ENCODE measurements around the gene HGS. TPM values are rescaled to one million over a fixed set of nuclear protein-coding genes. Genes with fewer than 3 reads are reported as not detected.

The HGS gene
- total RNA-seq, 2 experiments from 2014 or later = 118 to 127 TPM

GRCh38 chr17:81695801-81696200, 12.0 kb downstream of the HGS start:
- CTCF ChIA-PET = no interaction called here
- intact Hi-C loops (cut with DNase I, micrococcal nuclease) = no loop called here
- ATAC-seq (ENCODE audit: poor library complexity) = no peak
- Mint-ChIP-seq H3K27ac (no peak overlapping the region), H3K9me3 (no peaks in the 10 kb centered on the region), H3K27me3 (no peaks in the 10 kb centered on the region), H3K4me1 (ENCODE audit: low read depth) (peaks cover under 1% of the 10 kb centered on the region), H3K4me3 (no peak overlapping the region), H3K36me3 (ENCODE audit: low read depth) (peaks cover 45% of the 10 kb centered on the region)
- TF ChIP-seq, protein P1, sequence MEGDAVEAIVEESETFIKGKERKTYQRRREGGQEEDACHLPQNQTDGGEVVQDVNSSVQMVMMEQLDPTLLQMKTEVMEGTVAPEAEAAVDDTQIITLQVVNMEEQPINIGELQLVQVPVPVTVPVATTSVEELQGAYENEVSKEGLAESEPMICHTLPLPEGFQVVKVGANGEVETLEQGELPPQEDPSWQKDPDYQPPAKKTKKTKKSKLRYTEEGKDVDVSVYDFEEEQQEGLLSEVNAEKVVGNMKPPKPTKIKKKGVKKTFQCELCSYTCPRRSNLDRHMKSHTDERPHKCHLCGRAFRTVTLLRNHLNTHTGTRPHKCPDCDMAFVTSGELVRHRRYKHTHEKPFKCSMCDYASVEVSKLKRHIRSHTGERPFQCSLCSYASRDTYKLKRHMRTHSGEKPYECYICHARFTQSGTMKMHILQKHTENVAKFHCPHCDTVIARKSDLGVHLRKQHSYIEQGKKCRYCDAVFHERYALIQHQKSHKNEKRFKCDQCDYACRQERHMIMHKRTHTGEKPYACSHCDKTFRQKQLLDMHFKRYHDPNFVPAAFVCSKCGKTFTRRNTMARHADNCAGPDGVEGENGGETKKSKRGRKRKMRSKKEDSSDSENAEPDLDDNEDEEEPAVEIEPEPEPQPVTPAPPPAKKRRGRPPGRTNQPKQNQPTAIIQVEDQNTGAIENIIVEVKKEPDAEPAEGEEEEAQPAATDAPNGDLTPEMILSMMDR (IDR thresholded peaks at IDR 0.05) = no peak
- Histone ChIP-seq H3K4me1 (ENCODE audit: insufficient read depth, low read length) (peaks cover 3% of the 10 kb centered on the region), H3K4me3 (ENCODE audit: low read length) (no peak overlapping the region), H3K36me3 (ENCODE audit: insufficient read depth, low read length) (peaks cover 86% of the 10 kb centered on the region), H3K9me3 (ENCODE audit: control insufficient read depth in 1 of 2, insufficient read depth in 1 of 2, low read length in 2 of 2) (no peaks in the 10 kb centered on the region), H3K27ac (ENCODE audit: low read depth in 1 of 2, low read length in 2 of 2) (no peak overlapping the region), H3K27me3 (ENCODE audit: control insufficient read depth in 1 of 2, insufficient read depth in 2 of 2, low read length in 2 of 2) (no peaks in the 10 kb centered on the region)
- DNase-seq = no peak
- POLR2A ChIA-PET = interaction anchor here (1.0 to 1.5 kb wide), 2 partner anchors 10 to 12 kb away, joined by 3 to 4 read pairs; partner anchors contain the start of genes ARL16 and HGS

GRCh38 chr17:81696218-81696941, 12.6 kb downstream of the HGS start:
- Histone ChIP-seq H3K27me3 (ENCODE audit: control insufficient read depth in 1 of 2, insufficient read depth in 2 of 2, low read length in 2 of 2) (no peaks in the 10 kb centered on the region), H3K9me3 (ENCODE audit: control insufficient read depth in 1 of 2, insufficient read depth in 1 of 2, low read length in 2 of 2) (no peaks in the 10 kb centered on the region), H3K4me1 (ENCODE audit: insufficient read depth, low read length) (peaks cover 8% of the 10 kb centered on the region), H3K27ac (ENCODE audit: low read depth in 1 of 2, low read length in 2 of 2) (no peak overlapping the region), H3K4me3 (ENCODE audit: low read length) (no peak overlapping the region), H3K36me3 (ENCODE audit: insufficient read depth, low read length) (peaks cover 86% of the 10 kb centered on the region)
- ChIA-PET CTCF (no interaction called here), POLR2A (interaction anchor here (1.0 to 1.5 kb wide), 2 partner anchors 10 to 13 kb away, joined by 3 to 4 read pairs; partner anchors contain the start of genes ARL16 and HGS)
- TF ChIP-seq, protein P1 (IDR thresholded peaks at IDR 0.05) = no peak
- Mint-ChIP-seq H3K36me3 (ENCODE audit: low read depth) (peaks cover 44% of the 10 kb centered on the region), H3K27ac (no peak overlapping the region), H3K4me3 (no peak overlapping the region), H3K27me3 (no peaks in the 10 kb centered on the region), H3K4me1 (ENCODE audit: low read depth) (peaks cover 4% of the 10 kb centered on the region), H3K9me3 (no peaks in the 10 kb centered on the region)
- DNase-seq (no peak), ATAC-seq (ENCODE audit: poor library complexity) (no peak)
- intact Hi-C loops (cut with DNase I, micrococcal nuclease) = no loop called here

- Mint-ChIP-seq H3K9me3 (no peaks in the 10 kb centered on the region), H3K36me3 (ENCODE audit: low read depth) (peaks cover 44% of the 10 kb centered on the region), H3K27ac (no peak overlapping the region), H3K27me3 (no peaks in the 10 kb centered on the region), H3K4me3 (no peak overlapping the region), H3K4me1 (ENCODE audit: low read depth) (peaks cover 10% of the 10 kb centered on the region)
- Histone ChIP-seq H3K36me3 (ENCODE audit: insufficient read depth, low read length) (peaks cover 79% of the 10 kb centered on the region), H3K4me3 (ENCODE audit: low read length) (no peak overlapping the region), H3K27ac (ENCODE audit: low read depth in 1 of 2, low read length in 2 of 2) (no peak overlapping the region), H3K9me3 (ENCODE audit: control insufficient read depth in 1 of 2, insufficient read depth in 1 of 2, low read length in 2 of 2) (no peaks in the 10 kb centered on the region), H3K27me3 (ENCODE audit: control insufficient read depth in 1 of 2, insufficient read depth in 2 of 2, low read length in 2 of 2) (no peaks in the 10 kb centered on the region), H3K4me1 (ENCODE audit: insufficient read depth, low read length) (peaks cover 19% of the 10 kb centered on the region)
- no peak for ATAC-seq (ENCODE audit: poor library complexity)
- POLR2A ChIA-PET = no interaction called here
- intact Hi-C loops (cut with DNase I, micrococcal nuclease) = no loop called here
- TF ChIP-seq, protein P1 (IDR thresholded peaks at IDR 0.05) = no peak
- DNase-seq = no peak
- CTCF ChIA-PET = no interaction called here
Measured at GRCh38 chr17:81697261-81698044, 13.6 kb downstream of the HGS start.

Measured in CD4-positive, alpha-beta T cell (primary cell).